ENCODE measurements around the gene DMBX1. TPM values are rescaled to one million over a fixed set of nuclear protein-coding genes. Genes with fewer than 3 reads are reported as not detected.

Gene DMBX1
- total RNA-seq, 1 experiment from 2014 or later: 0.79 TPM

- H3K4me3 ChIP-seq: no peak overlapping the region
- BruUV-seq (replicated peaks): no TSS peak
Measured at GRCh38 chr1:46473991-46474390, 15.6 kb upstream of the DMBX1 start.

DNA sequence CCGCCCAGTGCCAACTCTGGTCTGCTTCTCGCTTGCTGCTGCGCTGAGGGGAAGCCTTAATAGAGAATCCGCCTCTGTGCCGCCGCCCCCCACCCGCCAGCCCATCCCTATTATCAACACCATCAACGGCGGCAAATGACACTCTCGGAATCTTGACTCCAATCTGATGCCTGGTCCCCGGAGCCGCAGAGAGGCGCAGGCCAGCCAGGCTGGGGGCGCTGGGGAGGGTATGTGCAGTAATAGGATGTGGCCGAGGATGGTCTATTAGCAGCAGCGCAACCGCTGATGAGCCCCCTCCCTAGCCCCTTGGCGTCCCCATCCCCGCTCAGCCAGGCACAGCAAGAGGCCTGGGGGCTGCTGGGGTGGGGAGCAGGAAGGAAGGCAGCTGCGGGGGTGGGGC lies 15.1 kb upstream of the DMBX1 start:
- no peaks in the 10 kb centered on the region for H3F3A ChIP-seq (ENCODE audit: insufficient read depth, low read depth)
- H3K9me3 ChIP-seq (ENCODE audit: insufficient read depth, low read depth): no peaks in the 10 kb centered on the region
- TF ChIP-seq EZH2 (IDR thresholded peaks at IDR 0.05; ENCODE audit: low read depth): no peak
- TF ChIP-seq, protein P1, sequence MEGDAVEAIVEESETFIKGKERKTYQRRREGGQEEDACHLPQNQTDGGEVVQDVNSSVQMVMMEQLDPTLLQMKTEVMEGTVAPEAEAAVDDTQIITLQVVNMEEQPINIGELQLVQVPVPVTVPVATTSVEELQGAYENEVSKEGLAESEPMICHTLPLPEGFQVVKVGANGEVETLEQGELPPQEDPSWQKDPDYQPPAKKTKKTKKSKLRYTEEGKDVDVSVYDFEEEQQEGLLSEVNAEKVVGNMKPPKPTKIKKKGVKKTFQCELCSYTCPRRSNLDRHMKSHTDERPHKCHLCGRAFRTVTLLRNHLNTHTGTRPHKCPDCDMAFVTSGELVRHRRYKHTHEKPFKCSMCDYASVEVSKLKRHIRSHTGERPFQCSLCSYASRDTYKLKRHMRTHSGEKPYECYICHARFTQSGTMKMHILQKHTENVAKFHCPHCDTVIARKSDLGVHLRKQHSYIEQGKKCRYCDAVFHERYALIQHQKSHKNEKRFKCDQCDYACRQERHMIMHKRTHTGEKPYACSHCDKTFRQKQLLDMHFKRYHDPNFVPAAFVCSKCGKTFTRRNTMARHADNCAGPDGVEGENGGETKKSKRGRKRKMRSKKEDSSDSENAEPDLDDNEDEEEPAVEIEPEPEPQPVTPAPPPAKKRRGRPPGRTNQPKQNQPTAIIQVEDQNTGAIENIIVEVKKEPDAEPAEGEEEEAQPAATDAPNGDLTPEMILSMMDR (conservative IDR thresholded peaks at IDR 0.05): no peak
- no peaks in the 10 kb centered on the region for H4K20me1 ChIP-seq (ENCODE audit: insufficient read depth)
- no peak overlapping the region for H2AFZ ChIP-seq
- DNase-seq: no peak
- CTCF ChIA-PET: interaction anchor here (0.6 kb wide), 1 partner anchor 40 kb away, joined by 3 read pairs; no protein-coding TSS in a partner anchor
- BruUV-seq (replicated peaks): no TSS peak
- H3K27ac ChIP-seq: no peak overlapping the region
- no peaks in the 10 kb centered on the region for H3K9me2 ChIP-seq (ENCODE audit: insufficient read depth)
- no peaks in the 10 kb centered on the region for H3K79me2 ChIP-seq (ENCODE audit: low read depth)
- no peak overlapping the region for H3K4me2 ChIP-seq
- H3K27me3 ChIP-seq (ENCODE audit: insufficient read depth, low read depth): 0 out of 2 replicates have a peak, but pooled peaks cover 5% of the 10 kb centered on the region
- POLR2A ChIA-PET (ENCODE audit: unreplicated experiment): no interaction called here
- intact Hi-C loops (cut with micrococcal nuclease; ENCODE audit: unreplicated experiment): no loop called here
- no peaks in the 10 kb centered on the region for H3K4me1 ChIP-seq (replicated peaks; ENCODE audit: insufficient read depth)
- no peak overlapping the region for H3K4me3 ChIP-seq
- H3K36me3 ChIP-seq (ENCODE audit: low read depth): no peaks in the 10 kb centered on the region

More at GRCh38 chr1:46473991-46474390, 15.6 kb upstream of the DMBX1 start:
- Histone ChIP-seq H3K36me3 (ENCODE audit: low read depth) (no peaks in the 10 kb centered on the region), H3K79me2 (ENCODE audit: low read depth) (no peaks in the 10 kb centered on the region), H2AFZ (no peak overlapping the region), H3K4me2 (no peak overlapping the region), H3F3A (ENCODE audit: insufficient read depth, low read depth) (no peaks in the 10 kb centered on the region), H3K27me3 (ENCODE audit: insufficient read depth, low read depth) (0 out of 2 replicates have a peak, but pooled peaks cover 5% of the 10 kb centered on the region), H4K20me1 (ENCODE audit: insufficient read depth) (no peaks in the 10 kb centered on the region), H3K9me2 (ENCODE audit: insufficient read depth) (no peaks in the 10 kb centered on the region), H3K9me3 (ENCODE audit: insufficient read depth, low read depth) (no peaks in the 10 kb centered on the region), H3K27ac (no peak overlapping the region), H3K4me1 (replicated peaks; ENCODE audit: insufficient read depth) (no peaks in the 10 kb centered on the region)
- intact Hi-C loops (cut with micrococcal nuclease; ENCODE audit: unreplicated experiment): no loop called here
- ChIA-PET POLR2A (ENCODE audit: unreplicated experiment) (no interaction called here), CTCF (no interaction called here)
- DNase-seq: no peak
- TF ChIP-seq EZH2 (IDR thresholded peaks at IDR 0.05; ENCODE audit: low read depth): no peak
- TF ChIP-seq, protein P1 (conservative IDR thresholded peaks at IDR 0.05): no peak

- no peak overlapping the region for H3K4me3 ChIP-seq
- ChIA-PET CTCF (interaction anchor here (1.2 to 1.3 kb wide), 2 partner anchors 49 to 50 kb away, joined by 3 to 5 read pairs; no protein-coding TSS in a partner anchor), POLR2A (ENCODE audit: unreplicated experiment) (interaction anchor here (0.6 kb wide), 1 partner anchor 1028 kb away, joined by 5 read pairs; no protein-coding TSS in a partner anchor)
- no TSS peak for BruUV-seq (replicated peaks)
- H3K9me3 ChIP-seq (ENCODE audit: insufficient read depth, low read depth): no peaks in the 10 kb centered on the region
- no peak overlapping the region for H3K4me2 ChIP-seq
- no peaks in the 10 kb centered on the region for H3K9me2 ChIP-seq (ENCODE audit: insufficient read depth)
- no peak for DNase-seq
- intact Hi-C loops (cut with micrococcal nuclease; ENCODE audit: unreplicated experiment): loop anchor here (1.0 to 5.0 kb wide), 3 partner anchors 29 to 69 kb away; no protein-coding TSS in a partner anchor
- no peak overlapping the region for H3K27ac ChIP-seq
- H3K36me3 ChIP-seq (ENCODE audit: low read depth): no peaks in the 10 kb centered on the region
- no peaks in the 10 kb centered on the region for H3K79me2 ChIP-seq (ENCODE audit: low read depth)
- no peak overlapping the region for H2AFZ ChIP-seq
- 0 out of 2 replicates have a peak, but pooled peaks cover 5% of the 10 kb centered on the region for H3K27me3 ChIP-seq (ENCODE audit: insufficient read depth, low read depth)
- no peak for TF ChIP-seq EZH2 (IDR thresholded peaks at IDR 0.05; ENCODE audit: low read depth)
- TF ChIP-seq, protein P1 (conservative IDR thresholded peaks at IDR 0.05): no peak
- no peaks in the 10 kb centered on the region for H3F3A ChIP-seq (ENCODE audit: insufficient read depth, low read depth)
- no peaks in the 10 kb centered on the region for H4K20me1 ChIP-seq (ENCODE audit: insufficient read depth)
- H3K4me1 ChIP-seq (replicated peaks; ENCODE audit: insufficient read depth): peaks cover 9% of the 10 kb centered on the region; the same call in 1 of the 2 replicates
Measured at GRCh38 chr1:46476673-46477072, 13.0 kb upstream of the DMBX1 start.
